GM12878 (cell line): ENCODE data around the gene ARID3A. TPM values are rescaled to one million over a fixed set of nuclear protein-coding genes. Genes with fewer than 3 reads are reported as not detected.

ENCODE experiments used
- BMI1 ChIP-seq: fragments of 450-650 bp; IDR thresholded peaks from 2 replicates; pipeline ENCODE4 v1.6.1; 2016; ENCODE audit warnings: mild to moderate bottlenecking, moderate library complexity, borderline replicate concordance
- BRCA1 ChIP-seq: IDR thresholded peaks from 2 replicates; pipeline ENCODE4 v1.6.1; 2011; ENCODE audit warnings: low read depth, low read length, improper control_type of control experiment
- CREM ChIP-seq: IDR thresholded peaks from 2 replicates; pipeline ENCODE4 v1.6.1; 2014; ENCODE audit warnings: antibody characterized with exemption, low read depth
- EZH2 ChIP-seq: IDR thresholded peaks from 2 replicates; pipeline ENCODE4 v1.6.1; 2012; ENCODE audit warnings: low read depth, mild to moderate bottlenecking, control low read depth, inconsistent platforms, low read length, borderline replicate concordance; ENCODE audit not compliant: control insufficient read depth
- FOXK2 ChIP-seq: fragments of 450-650 bp; IDR thresholded peaks from 2 replicates; pipeline ENCODE4 v1.6.1; 2017; ENCODE audit warnings: mild to moderate bottlenecking, moderate library complexity
- MXI1 ChIP-seq: fragments of 150-350 bp; IDR thresholded peaks from 2 replicates; pipeline ENCODE4 v1.6.1; 2011; ENCODE audit warnings: low read depth, mild to moderate bottlenecking, inconsistent platforms, low read length, improper control_type of control experiment
- NBN ChIP-seq: fragments of 450-650 bp; IDR thresholded peaks from 2 replicates; pipeline ENCODE4 v1.6.1; 2016
- NR2C1 ChIP-seq: fragments of 450-650 bp; IDR thresholded peaks from 2 replicates; pipeline ENCODE4 v1.6.1; 2017; ENCODE audit warnings: antibody characterized with exemption, mild to moderate bottlenecking, moderate library complexity
- SMARCA5 ChIP-seq: fragments of 450-650 bp; IDR thresholded peaks from 2 replicates; pipeline ENCODE4 v1.6.1; 2017; ENCODE audit warnings: mild to moderate bottlenecking
- SREBF2 ChIP-seq: IDR thresholded peaks from 2 replicates; pipeline ENCODE4 v1.6.1; 2012; ENCODE audit warnings: mild to moderate bottlenecking, low read length
- TCF7 ChIP-seq: IDR thresholded peaks from 2 replicates; pipeline ENCODE4 v1.6.1; 2014; ENCODE audit warnings: antibody characterized with exemption, borderline replicate concordance
- ZNF217 ChIP-seq: fragments of 450-650 bp; IDR thresholded peaks from 2 replicates; pipeline ENCODE4 v1.6.1; 2017; ENCODE audit warnings: antibody characterized with exemption, mild to moderate bottlenecking
- polyA plus RNA-seq, 11 experiments: library from polyadenylated mRNA; depleted of rRNA in 4 of 11; unstranded in 6 of 11; stranded (reverse) in 5 of 11; fragments of >200 nt; fragmentation: Nextera tagmentation in 4 of 11; fragmentation: Illumina TruSeq in 1 of 11; extraction: Ambion mirVana in 4 of 11; extraction: Trizol in 1 of 11; gene quantifications; 1 replicate in 1 of 11; 2 replicates in 10 of 11; pipeline versions ENCODE4 v1.2.1 to v1.2.3, GENCODE V29; 2011 to 2016; ENCODE audit warnings: inconsistent platforms in 2 of 11, missing spikeins in 2 of 11, low read depth in 1 of 11
- total RNA-seq, 4 experiments: library from RNA; depleted of rRNA in 3 of 4; stranded (reverse); fragments of >200 nt in 3 of 4; fragmentation: Illumina TruSeq in 1 of 4; extraction: Trizol in 1 of 4; gene quantifications; 2 replicates each; pipeline versions ENCODE4 v1.2.1 to v1.2.3, GENCODE V29; 2013 to 2021
- TF ChIP-seq, protein P1 (sequence below): fragments of 450-650 bp; IDR thresholded peaks from 2 replicates; pipeline ENCODE4 v1.6.1; 2017; ENCODE audit warnings: mild to moderate bottlenecking, low read depth, inconsistent platforms; ENCODE audit not compliant: poor library complexity, severe bottlenecking
- TF ChIP-seq, protein P2 (sequence below): fragments of 450-650 bp; IDR thresholded peaks from 2 replicates; pipeline ENCODE4 v1.6.1; 2017; ENCODE audit warnings: low read depth, mild to moderate bottlenecking, moderate library complexity
- TF ChIP-seq, protein P3 (sequence below): IDR thresholded peaks from 2 replicates; pipeline ENCODE4 v1.6.1; 2012; ENCODE audit warnings: mild to moderate bottlenecking, low read depth, low read length
- TF ChIP-seq, protein P4 (sequence below): fragments of 450-650 bp; IDR thresholded peaks from 2 replicates; pipeline ENCODE4 v1.6.1; 2016; ENCODE audit warnings: mild to moderate bottlenecking
- TF ChIP-seq, protein P5 (sequence below): fragments of 450-650 bp; IDR thresholded peaks from 2 replicates; pipeline ENCODE4 v1.6.1; 2016; ENCODE audit warnings: mild to moderate bottlenecking, moderate library complexity, borderline replicate concordance

Gene ARID3A
- total and polyA plus RNA-seq, 10 of the 15 experiments (the other 5 are each of a cell fraction or from before 2014, with no cell fraction given), result 0.76 to 70.0 (median 16.7) TPM

DNA sequence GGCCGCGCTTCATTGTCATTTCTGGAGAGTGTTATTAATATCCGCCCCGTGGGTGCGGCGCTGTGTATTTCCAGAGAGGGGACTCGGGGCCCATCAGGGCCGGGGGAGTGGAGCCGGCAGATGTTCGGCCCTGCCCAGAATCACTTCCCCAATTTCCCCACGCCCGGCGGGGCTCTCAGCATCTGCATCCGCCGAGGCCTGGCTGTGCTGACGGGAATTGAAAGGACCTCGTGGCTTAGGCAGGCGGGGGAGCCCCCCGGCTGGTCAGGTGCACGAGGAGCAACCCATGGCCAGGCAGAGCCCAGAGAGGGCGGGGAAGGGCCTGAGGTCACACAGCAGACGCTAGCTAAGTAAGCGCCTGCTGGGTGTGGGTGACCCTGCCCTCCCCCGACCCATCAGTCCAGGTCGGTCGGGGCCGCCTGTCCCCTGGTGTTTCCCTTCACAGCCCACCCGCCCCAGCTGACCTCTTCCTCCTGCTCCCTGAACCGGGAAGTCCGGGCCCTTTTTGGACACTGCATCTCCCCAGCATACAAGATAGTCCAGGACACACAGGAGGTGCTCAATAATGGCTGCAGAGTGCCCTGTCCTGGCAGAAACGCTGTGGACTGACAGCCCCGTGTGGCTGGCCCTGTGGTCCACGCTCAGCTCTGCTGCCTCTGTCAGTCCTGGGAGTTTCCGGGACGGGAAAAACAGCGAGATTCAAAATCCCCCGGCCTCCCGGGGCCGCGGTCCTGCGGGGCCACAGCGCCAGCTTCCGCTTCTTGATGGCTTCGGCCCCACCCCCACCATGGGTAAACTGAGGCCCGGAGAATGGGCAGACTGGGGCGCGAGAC, 22.1 kb downstream of the ARID3A start (continued):
- TF ChIP-seq, protein P1, sequence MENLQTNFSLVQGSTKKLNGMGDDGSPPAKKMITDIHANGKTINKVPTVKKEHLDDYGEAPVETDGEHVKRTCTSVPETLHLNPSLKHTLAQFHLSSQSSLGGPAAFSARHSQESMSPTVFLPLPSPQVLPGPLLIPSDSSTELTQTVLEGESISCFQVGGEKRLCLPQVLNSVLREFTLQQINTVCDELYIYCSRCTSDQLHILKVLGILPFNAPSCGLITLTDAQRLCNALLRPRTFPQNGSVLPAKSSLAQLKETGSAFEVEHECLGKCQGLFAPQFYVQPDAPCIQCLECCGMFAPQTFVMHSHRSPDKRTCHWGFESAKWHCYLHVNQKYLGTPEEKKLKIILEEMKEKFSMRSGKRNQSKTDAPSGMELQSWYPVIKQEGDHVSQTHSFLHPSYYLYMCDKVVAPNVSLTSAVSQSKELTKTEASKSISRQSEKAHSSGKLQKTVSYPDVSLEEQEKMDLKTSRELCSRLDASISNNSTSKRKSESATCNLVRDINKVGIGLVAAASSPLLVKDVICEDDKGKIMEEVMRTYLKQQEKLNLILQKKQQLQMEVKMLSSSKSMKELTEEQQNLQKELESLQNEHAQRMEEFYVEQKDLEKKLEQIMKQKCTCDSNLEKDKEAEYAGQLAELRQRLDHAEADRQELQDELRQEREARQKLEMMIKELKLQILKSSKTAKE, result peak; percentile 87
- no peak for TF ChIP-seq TCF7
- TF ChIP-seq SREBF2, result no peak
- no peak for TF ChIP-seq EZH2
- TF ChIP-seq, protein P2, sequence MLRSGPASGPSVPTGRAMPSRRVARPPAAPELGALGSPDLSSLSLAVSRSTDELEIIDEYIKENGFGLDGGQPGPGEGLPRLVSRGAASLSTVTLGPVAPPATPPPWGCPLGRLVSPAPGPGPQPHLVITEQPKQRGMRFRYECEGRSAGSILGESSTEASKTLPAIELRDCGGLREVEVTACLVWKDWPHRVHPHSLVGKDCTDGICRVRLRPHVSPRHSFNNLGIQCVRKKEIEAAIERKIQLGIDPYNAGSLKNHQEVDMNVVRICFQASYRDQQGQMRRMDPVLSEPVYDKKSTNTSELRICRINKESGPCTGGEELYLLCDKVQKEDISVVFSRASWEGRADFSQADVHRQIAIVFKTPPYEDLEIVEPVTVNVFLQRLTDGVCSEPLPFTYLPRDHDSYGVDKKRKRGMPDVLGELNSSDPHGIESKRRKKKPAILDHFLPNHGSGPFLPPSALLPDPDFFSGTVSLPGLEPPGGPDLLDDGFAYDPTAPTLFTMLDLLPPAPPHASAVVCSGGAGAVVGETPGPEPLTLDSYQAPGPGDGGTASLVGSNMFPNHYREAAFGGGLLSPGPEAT, result peak; percentile 95
- TF ChIP-seq, protein P3, sequence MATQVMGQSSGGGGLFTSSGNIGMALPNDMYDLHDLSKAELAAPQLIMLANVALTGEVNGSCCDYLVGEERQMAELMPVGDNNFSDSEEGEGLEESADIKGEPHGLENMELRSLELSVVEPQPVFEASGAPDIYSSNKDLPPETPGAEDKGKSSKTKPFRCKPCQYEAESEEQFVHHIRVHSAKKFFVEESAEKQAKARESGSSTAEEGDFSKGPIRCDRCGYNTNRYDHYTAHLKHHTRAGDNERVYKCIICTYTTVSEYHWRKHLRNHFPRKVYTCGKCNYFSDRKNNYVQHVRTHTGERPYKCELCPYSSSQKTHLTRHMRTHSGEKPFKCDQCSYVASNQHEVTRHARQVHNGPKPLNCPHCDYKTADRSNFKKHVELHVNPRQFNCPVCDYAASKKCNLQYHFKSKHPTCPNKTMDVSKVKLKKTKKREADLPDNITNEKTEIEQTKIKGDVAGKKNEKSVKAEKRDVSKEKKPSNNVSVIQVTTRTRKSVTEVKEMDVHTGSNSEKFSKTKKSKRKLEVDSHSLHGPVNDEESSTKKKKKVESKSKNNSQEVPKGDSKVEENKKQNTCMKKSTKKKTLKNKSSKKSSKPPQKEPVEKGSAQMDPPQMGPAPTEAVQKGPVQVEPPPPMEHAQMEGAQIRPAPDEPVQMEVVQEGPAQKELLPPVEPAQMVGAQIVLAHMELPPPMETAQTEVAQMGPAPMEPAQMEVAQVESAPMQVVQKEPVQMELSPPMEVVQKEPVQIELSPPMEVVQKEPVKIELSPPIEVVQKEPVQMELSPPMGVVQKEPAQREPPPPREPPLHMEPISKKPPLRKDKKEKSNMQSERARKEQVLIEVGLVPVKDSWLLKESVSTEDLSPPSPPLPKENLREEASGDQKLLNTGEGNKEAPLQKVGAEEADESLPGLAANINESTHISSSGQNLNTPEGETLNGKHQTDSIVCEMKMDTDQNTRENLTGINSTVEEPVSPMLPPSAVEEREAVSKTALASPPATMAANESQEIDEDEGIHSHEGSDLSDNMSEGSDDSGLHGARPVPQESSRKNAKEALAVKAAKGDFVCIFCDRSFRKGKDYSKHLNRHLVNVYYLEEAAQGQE, result 0 out of 2 replicates have a peak, but pooled peaks have one; percentile 10
- TF ChIP-seq BRCA1, result no peak
- no peak for TF ChIP-seq NR2C1
- TF ChIP-seq, protein P4, sequence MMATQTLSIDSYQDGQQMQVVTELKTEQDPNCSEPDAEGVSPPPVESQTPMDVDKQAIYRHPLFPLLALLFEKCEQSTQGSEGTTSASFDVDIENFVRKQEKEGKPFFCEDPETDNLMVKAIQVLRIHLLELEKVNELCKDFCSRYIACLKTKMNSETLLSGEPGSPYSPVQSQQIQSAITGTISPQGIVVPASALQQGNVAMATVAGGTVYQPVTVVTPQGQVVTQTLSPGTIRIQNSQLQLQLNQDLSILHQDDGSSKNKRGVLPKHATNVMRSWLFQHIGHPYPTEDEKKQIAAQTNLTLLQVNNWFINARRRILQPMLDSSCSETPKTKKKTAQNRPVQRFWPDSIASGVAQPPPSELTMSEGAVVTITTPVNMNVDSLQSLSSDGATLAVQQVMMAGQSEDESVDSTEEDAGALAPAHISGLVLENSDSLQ, result peak; percentile 48; the same call in 1 of the 2 replicates
- no peak for TF ChIP-seq FOXK2
- peak; percentile 100 for TF ChIP-seq SMARCA5
- TF ChIP-seq, protein P5, sequence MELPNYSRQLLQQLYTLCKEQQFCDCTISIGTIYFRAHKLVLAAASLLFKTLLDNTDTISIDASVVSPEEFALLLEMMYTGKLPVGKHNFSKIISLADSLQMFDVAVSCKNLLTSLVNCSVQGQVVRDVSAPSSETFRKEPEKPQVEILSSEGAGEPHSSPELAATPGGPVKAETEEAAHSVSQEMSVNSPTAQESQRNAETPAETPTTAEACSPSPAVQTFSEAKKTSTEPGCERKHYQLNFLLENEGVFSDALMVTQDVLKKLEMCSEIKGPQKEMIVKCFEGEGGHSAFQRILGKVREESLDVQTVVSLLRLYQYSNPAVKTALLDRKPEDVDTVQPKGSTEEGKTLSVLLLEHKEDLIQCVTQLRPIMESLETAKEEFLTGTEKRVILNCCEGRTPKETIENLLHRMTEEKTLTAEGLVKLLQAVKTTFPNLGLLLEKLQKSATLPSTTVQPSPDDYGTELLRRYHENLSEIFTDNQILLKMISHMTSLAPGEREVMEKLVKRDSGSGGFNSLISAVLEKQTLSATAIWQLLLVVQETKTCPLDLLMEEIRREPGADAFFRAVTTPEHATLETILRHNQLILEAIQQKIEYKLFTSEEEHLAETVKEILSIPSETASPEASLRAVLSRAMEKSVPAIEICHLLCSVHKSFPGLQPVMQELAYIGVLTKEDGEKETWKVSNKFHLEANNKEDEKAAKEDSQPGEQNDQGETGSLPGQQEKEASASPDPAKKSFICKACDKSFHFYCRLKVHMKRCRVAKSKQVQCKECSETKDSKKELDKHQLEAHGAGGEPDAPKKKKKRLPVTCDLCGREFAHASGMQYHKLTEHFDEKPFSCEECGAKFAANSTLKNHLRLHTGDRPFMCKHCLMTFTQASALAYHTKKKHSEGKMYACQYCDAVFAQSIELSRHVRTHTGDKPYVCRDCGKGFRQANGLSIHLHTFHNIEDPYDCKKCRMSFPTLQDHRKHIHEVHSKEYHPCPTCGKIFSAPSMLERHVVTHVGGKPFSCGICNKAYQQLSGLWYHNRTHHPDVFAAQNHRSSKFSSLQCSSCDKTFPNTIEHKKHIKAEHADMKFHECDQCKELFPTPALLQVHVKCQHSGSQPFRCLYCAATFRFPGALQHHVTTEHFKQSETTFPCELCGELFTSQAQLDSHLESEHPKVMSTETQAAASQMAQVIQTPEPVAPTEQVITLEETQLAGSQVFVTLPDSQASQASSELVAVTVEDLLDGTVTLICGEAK, result no peak; the same call in 1 of the 2 replicates
- TF ChIP-seq BMI1, result peak; percentile 74
- peak; percentile 84; the same call in 1 of the 2 replicates for TF ChIP-seq MXI1
- peak; percentile 90 for TF ChIP-seq CREM
- TF ChIP-seq NBN, result peak; percentile 85; the same call in 1 of the 2 replicates
- peak; percentile 47 for TF ChIP-seq ZNF217
